H1 (cell line): ENCODE measurements around the gene KRT77. TPM values are rescaled to one million over a fixed set of nuclear protein-coding genes. Genes with fewer than 3 reads are reported as not detected.

ENCODE experiments used
- CHD7 ChIP-seq: fragments of 300-600 bp; sonication (generic); IDR thresholded peaks from 2 replicates; pipeline ENCODE4 v1.7.1; 2012; ENCODE audit warnings: low read length, moderate library complexity, mild to moderate bottlenecking, inconsistent platforms; ENCODE audit not compliant: insufficient replicate concordance
- CREB1 ChIP-seq: IDR thresholded peaks from 2 replicates; pipeline ENCODE4 v1.6.1; 2012; ENCODE audit warnings: inconsistent platforms
- E2F6 ChIP-seq: IDR thresholded peaks from 2 replicates; pipeline ENCODE4 v1.6.1; 2012; ENCODE audit warnings: inconsistent platforms
- POLR2A ChIP-seq, 2 experiments: IDR thresholded peaks; 1 replicate in 1 of 2; 2 replicates in 1 of 2; pipeline ENCODE4 v1.6.1; 2011; ENCODE audit warnings: low read depth in 2 of 2, low read length in 2 of 2, mild to moderate bottlenecking in 2 of 2; ENCODE audit errors: control extremely low read depth in 1 of 2
- POU5F1 ChIP-seq: IDR thresholded peaks from 2 replicates; pipeline ENCODE4 v1.6.1; 2011; ENCODE audit warnings: low read depth, mild to moderate bottlenecking, low read length, moderate library complexity
- RNF2 ChIP-seq: fragments of 200-900, 300-1000 bp; sonication (generic); IDR thresholded peaks from 2 replicates; pipeline ENCODE4 v1.7.1; 2016; ENCODE audit warnings: borderline replicate concordance, low read depth, mild to moderate bottlenecking, antibody characterized with exemption, low read length; ENCODE audit not compliant: poor library complexity, severe bottlenecking; ENCODE audit errors: missing control alignments
- SIN3A ChIP-seq, 2 experiments: IDR thresholded peaks in 1 of 2; conservative IDR thresholded peaks in 1 of 2; 2 replicates each; pipeline ENCODE4 v1.6.1; 2011 to 2012; ENCODE audit warnings: low read length in 2 of 2, improper control_type of control experiment in 1 of 2, low read depth in 1 of 2, mild to moderate bottlenecking in 1 of 2
- SIRT6 ChIP-seq: IDR thresholded peaks from one replicate; pipeline ENCODE4 v1.7.1; 2012; ENCODE audit warnings: low read length, inconsistent platforms
- TAF1 ChIP-seq: IDR thresholded peaks from 2 replicates; pipeline ENCODE4 v1.6.1; 2011; ENCODE audit warnings: mild to moderate bottlenecking, low read depth, low read length
- USF2 ChIP-seq: IDR thresholded peaks from 2 replicates; pipeline ENCODE4 v1.6.1; 2011; ENCODE audit warnings: low read length, improper control_type of control experiment
- polyA plus RNA-seq, 7 experiments: library from polyadenylated mRNA; depleted of rRNA in 3 of 7; stranded (reverse) in 5 of 7; unstranded in 2 of 7; fragments of >200 nt in 5 of 7; fragments of 200-250 nt in 2 of 7; gene quantifications; 1 replicate in 5 of 7; 2 replicates in 1 of 7; 4 replicates in 1 of 7; pipeline versions ENCODE4 v1.2.1 to v1.2.3, GENCODE V29; 2011 to 2013; ENCODE audit warnings: missing spikeins in 2 of 7, mixed read lengths in 2 of 7
- total RNA-seq: library from RNA; stranded (reverse); fragmentation: NEBNext Ultra II Directional; extraction: Animal tissue kit (Norgen Biotek cat#: 25700); gene quantifications from 2 replicates; pipeline ENCODE4 v1.2.1, GENCODE V29; 2021

Gene KRT77
- total and polyA plus RNA-seq, 2 of the 8 experiments (the other 6 are each of a cell fraction or from before 2014, with no cell fraction given), result 0.02 TPM; not detected in 1

- TF ChIP-seq CHD7, result no peak
- no peak for TF ChIP-seq SIN3A (conservative IDR thresholded peaks at IDR 0.05 in 1 of 2, IDR thresholded peaks at IDR 0.05 in 1 of 2; ENCODE audit: low read depth in 1 of 2, low read length in 2 of 2)
- no peak for TF ChIP-seq RNF2
- no peak for TF ChIP-seq SIRT6
- no peak for TF ChIP-seq CREB1
- TF ChIP-seq USF2, result no peak
- TF ChIP-seq POU5F1, result no peak
- TF ChIP-seq POLR2A (IDR thresholded peaks at IDR 0.05; ENCODE audit: control extremely low read depth in 1 of 2, low read depth in 2 of 2, low read length in 2 of 2), result no peak
- TF ChIP-seq E2F6, result no peak
- no peak for TF ChIP-seq TAF1
- TF ChIP-seq, all 59 proteins: peak for 0
Observed at GRCh38 chr12:52667931-52668330, 35.4 kb downstream of the KRT77 start (continued).
